Right lobe of liver (tissue), 6 donors: ENCODE measurements around the gene ASB7. TPM values are rescaled to one million over a fixed set of nuclear protein-coding genes. Genes with fewer than 3 reads are reported as not detected.

Source experiments
- ATAC-seq, 4 donors: fragments of 200-7000 bp; cut with Tn5 transposase; one replicate each; pipeline ENCODE4 v1.9.1; 2020; ENCODE audit warnings: mild to moderate bottlenecking in 4 of 4, moderate library complexity in 4 of 4
- DNase-seq, 3 donors: peaks; one replicate each; pipeline ENCODE4 v3.0.0-alpha.2; 2020
- H3K27ac ChIP-seq, 3 donors: fragments of 200-600 bp; one replicate each; pipeline ENCODE4 v1.8.0; 2022
- H3K27me3 ChIP-seq, 2 donors: fragments of 200-600 bp; one replicate each; pipeline ENCODE4 v1.8.0; 2022
- H3K36me3 ChIP-seq, 4 donors: fragments of 200-600 bp; sonication (generic) in 1 of 4; one replicate each; pipeline versions ENCODE4 v1.5.1 to v1.8.0; 2017 to 2022; ENCODE audit warnings: control low read depth in 1 of 4
- H3K4me1 ChIP-seq, 4 donors: fragments of 200-600 bp; sonication (generic) in 1 of 4; one replicate each; pipeline versions ENCODE4 v1.5.1 to v1.8.0; 2017 to 2022; ENCODE audit warnings: control low read depth in 1 of 4
- H3K4me3 ChIP-seq, 3 donors: fragments of 200-600 bp; one replicate each; pipeline ENCODE4 v1.8.0; 2022
- H3K9me3 ChIP-seq, 4 donors: fragments of 200-600 bp; sonication (generic) in 1 of 4; one replicate each; pipeline versions ENCODE4 v1.5.1 to v1.8.0; 2017 to 2022; ENCODE audit warnings: control low read depth in 1 of 4
- POLR2A ChIP-seq: fragments of 450-650 bp; IDR thresholded peaks from one replicate; pipeline ENCODE4 v1.6.1; 2017; ENCODE audit warnings: antibody characterized with exemption, mild to moderate bottlenecking
- WGBS: methylation state at CpG from one replicate; pipeline ENCODE4 v1.1.6; 2018; ENCODE audit warnings: low coverage, low lambda C conversion rate; ENCODE audit not compliant: insufficient coverage; ENCODE audit errors: missing lambda C conversion rate; 5-methylcytosine and 5-hydroxymethylcytosine counted together
- intact Hi-C, 2 donors: fragments of 100-400 bp; cut with DNase I; formaldehyde crosslinking; loops; one replicate each; pipeline versions ENCODE4 v1.11.2 to v1.14.1; 2022
- total RNA-seq, 6 experiments: library from RNA; depleted of rRNA in 2 of 6; stranded (reverse); fragments of >200 nt in 2 of 6; fragmentation: NEBNext Ultra II Directional in 3 of 6; extraction: Animal tissue kit (Norgen Biotek cat#: 25700) in 3 of 6; gene quantifications; one replicate each; pipeline versions ENCODE4 v1.1.0 to v1.2.4, GENCODE V29; 2016 to 2023
- TF ChIP-seq, protein P1 (sequence below), 4 donors: fragments of 200-600 bp in 3 of 4; fragments of 450-650 bp in 1 of 4; IDR thresholded peaks; one replicate each; pipeline versions ENCODE4 v1.5.1 to v1.8.0; 2016 to 2022; ENCODE audit warnings: antibody characterized with exemption in 4 of 4, mild to moderate bottlenecking in 2 of 4
- donor health status: DM: no; HTN: yes; CAD: no.
- donor health status: DM: no; HTN: no; CAD: no.
- donor health status: DM: no; HTN: no; CAD: no.
- donor health status: DM: no; HTN: yes; CAD: no.
- donor health status: DM: no; HTN: yes; CAD: no.

The ASB7 gene
- total RNA-seq, 6 experiments from 2014 or later: 5.4 to 7.9 (median 7.2) TPM

DNA sequence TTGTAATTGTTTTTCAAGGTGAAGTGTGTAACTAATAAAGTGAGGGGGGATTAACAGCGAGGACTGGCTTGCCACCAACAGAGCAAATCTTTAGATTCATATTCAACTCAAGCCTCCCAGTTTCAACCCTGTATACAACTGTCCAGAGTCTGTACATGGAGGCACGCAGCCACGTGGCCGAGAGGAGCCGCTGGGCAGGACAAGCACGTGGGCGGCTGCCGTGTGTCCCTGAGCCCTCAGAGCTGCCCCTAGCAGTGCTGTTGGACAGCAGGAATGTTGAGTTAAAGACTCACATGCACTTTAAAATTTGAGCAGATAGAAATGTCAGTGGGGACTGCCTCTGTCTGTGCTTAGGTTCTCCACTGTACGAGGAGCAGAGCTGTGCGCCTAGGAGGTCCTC is 29.4 kb downstream of the ASB7 start:
- H3K9me3 ChIP-seq: no peaks in the 10 kb centered on the region
- DNase-seq: no peak
- no peak overlapping the region for H3K4me3 ChIP-seq
- intact Hi-C loops: loop anchor here (5.0 to 10.0 kb wide), 2 partner anchors 235 to 243 kb away; partner anchors contain the start of gene ALDH1A3 (in 1 of the 2)
- 100% methylated on average over 4 of the region's 10 CpGs for WGBS
- H3K27ac ChIP-seq: no peak overlapping the region
- H3K36me3 ChIP-seq: peaks cover 0 to 12% (median 7%) of the 10 kb centered on the region in 4 donors
- no peak for ATAC-seq
- no peaks in the 10 kb centered on the region for H3K27me3 ChIP-seq
- no peak for TF ChIP-seq POLR2A
- TF ChIP-seq, protein P1, sequence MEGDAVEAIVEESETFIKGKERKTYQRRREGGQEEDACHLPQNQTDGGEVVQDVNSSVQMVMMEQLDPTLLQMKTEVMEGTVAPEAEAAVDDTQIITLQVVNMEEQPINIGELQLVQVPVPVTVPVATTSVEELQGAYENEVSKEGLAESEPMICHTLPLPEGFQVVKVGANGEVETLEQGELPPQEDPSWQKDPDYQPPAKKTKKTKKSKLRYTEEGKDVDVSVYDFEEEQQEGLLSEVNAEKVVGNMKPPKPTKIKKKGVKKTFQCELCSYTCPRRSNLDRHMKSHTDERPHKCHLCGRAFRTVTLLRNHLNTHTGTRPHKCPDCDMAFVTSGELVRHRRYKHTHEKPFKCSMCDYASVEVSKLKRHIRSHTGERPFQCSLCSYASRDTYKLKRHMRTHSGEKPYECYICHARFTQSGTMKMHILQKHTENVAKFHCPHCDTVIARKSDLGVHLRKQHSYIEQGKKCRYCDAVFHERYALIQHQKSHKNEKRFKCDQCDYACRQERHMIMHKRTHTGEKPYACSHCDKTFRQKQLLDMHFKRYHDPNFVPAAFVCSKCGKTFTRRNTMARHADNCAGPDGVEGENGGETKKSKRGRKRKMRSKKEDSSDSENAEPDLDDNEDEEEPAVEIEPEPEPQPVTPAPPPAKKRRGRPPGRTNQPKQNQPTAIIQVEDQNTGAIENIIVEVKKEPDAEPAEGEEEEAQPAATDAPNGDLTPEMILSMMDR (IDR thresholded peaks at IDR 0.05): no peak
- H3K4me1 ChIP-seq: peaks cover 0 to 10% (median 3%) of the 10 kb centered on the region in 4 donors

DNA sequence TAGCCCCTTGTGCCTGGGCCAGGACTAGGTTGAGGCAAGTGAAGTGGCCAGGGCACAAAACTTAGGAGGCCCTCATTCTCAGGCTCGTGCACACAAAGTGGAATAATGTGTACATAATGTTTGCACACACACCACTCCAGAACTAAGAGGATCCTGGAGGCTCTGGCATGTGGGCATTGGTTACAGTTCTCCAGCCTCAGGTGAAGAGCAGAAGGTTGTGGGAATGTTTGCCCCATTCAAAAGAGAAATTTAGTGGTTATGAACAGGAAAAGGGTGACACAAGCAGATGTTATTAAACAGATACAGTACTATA is 31.3 kb downstream of the ASB7 start:
- TF ChIP-seq POLR2A: no peak
- TF ChIP-seq, protein P1 (IDR thresholded peaks at IDR 0.05): no peak
- Histone ChIP-seq H3K9me3 (no peaks in the 10 kb centered on the region), H3K36me3 (peaks cover 0 to 12% (median 7%) of the 10 kb centered on the region in 4 donors), H3K4me1 (peaks cover 0 to 17% (median 3%) of the 10 kb centered on the region in 4 donors), H3K27ac (no peak overlapping the region), H3K4me3 (no peak overlapping the region), H3K27me3 (no peaks in the 10 kb centered on the region)
- ATAC-seq (no peak), DNase-seq (no peak)
- intact Hi-C loops: loop anchor here (5.0 to 10.0 kb wide), 2 partner anchors 234 to 241 kb away; partner anchors contain the start of gene ALDH1A3 (in 1 of the 2)
- 60% methylated on average over 1 of the region's 1 CpG for WGBS

DNA sequence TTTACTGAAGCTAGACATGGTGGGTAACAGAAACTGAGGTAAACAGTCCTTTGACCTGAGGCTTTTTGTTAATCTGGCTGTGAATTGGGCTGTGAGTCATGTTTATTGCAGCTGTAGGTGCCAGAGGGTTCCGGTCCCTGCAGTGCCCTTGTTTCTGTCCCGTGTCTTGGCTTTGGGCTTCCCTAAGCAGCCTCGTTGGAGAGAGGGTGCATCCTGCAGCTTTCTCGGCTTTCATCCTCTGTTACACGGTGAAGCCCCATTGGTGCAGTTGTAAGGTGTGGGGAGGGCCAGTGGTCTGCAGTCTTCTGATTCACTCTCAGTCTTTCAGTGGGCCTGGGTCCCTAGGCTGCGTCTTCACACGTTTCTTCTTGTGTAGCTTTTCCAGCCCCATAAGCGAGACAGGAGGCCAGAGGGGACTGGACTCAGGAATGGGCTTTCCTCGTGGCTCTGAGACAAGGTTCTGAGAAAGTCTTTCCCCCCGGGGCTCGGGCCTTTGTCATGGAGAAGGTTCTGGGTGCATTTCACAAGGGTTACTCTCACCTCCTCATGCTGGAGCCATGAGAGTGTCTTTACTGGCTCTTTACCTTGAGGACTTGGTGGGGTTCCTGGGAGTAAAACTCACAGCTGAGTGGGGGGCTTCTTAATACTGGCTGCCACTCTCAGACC is 33.1 kb downstream of the ASB7 start:
- no peak overlapping the region for H3K4me3 ChIP-seq
- H3K4me1 ChIP-seq: peaks cover 0 to 17% (median 3%) of the 10 kb centered on the region in 4 donors
- peaks cover 0 to 4% (median 0%) of the 10 kb centered on the region in 4 donors for H3K36me3 ChIP-seq
- intact Hi-C loops: loop anchor here in 1 of 2 donors (10.0 kb wide), 1 partner anchor 239 kb away; the partner anchor contains the start of gene ALDH1A3
- H3K9me3 ChIP-seq: no peaks in the 10 kb centered on the region
- DNase-seq (no peak), ATAC-seq (peak in 3 of 4 donors; percentile 14 to 81 (median 25))
- TF ChIP-seq, protein P1 (IDR thresholded peaks at IDR 0.05): no peak
- no peak for TF ChIP-seq POLR2A
- no peak overlapping the region for H3K27ac ChIP-seq
- no peaks in the 10 kb centered on the region for H3K27me3 ChIP-seq
- 90% methylated on average over 7 of the region's 11 CpGs for WGBS

DNA sequence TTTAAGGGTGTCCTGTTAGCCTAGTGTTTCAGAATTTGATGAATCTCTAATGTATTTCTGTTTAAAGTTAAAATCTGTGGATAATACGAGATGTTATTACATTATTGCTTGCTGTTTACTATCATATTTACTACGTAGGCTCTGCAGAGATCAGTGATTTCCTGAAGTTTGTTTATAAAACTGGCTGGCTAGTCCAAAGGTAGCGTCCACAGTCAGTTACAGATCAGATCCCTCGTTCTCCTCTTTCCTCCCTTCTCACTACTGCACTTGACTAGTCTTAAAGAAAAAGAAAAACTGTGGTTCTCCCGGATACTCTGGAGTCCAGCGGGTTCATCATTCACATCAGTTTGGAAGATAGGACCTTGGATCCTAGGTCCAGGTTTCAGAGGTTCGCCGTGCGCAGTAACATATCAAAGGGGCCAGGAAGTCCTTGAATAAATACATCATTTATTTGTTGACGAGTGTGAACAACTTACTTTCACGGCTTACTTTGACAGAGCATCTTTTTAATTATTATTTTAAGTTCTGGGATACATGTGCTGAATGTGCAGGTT is 35.9 kb downstream of the ASB7 start:
- no peak for TF ChIP-seq POLR2A
- TF ChIP-seq, protein P1 (IDR thresholded peaks at IDR 0.05): no peak
- peaks cover 0 to 21% (median 3%) of the 10 kb centered on the region in 4 donors for H3K4me1 ChIP-seq
- no peaks in the 10 kb centered on the region for H3K9me3 ChIP-seq
- 59% methylated on average over 11 of the region's 11 CpGs for WGBS
- H3K27me3 ChIP-seq: no peaks in the 10 kb centered on the region
- ATAC-seq (peak; percentile 55 to 62 (median 57)), DNase-seq (no peak)
- no peaks in the 10 kb centered on the region for H3K36me3 ChIP-seq
- no peak overlapping the region for H3K4me3 ChIP-seq
- intact Hi-C loops: loop anchor here in 1 of 2 donors (10.0 kb wide), 1 partner anchor 237 kb away; the partner anchor contains the start of gene ALDH1A3
- H3K27ac ChIP-seq: no peak overlapping the region
